IMR-90 (cell line): ENCODE measurements around the gene PON2. TPM values are rescaled to one million over a fixed set of nuclear protein-coding genes. Genes with fewer than 3 reads are reported as not detected.

ENCODE experiments used
- ATAC-seq: fragments of 200-7000 bp; cut with Tn5 transposase; 2 replicates; pipeline ENCODE4 v1.9.1; 2020; ENCODE audit warnings: low read depth, mild to moderate bottlenecking, moderate library complexity
- BruUV-seq: library from RNA; stranded (reverse); fragments of 400-500 nt; replicated peaks from 2 replicates; lab custom pipeline; 2021; lab: Mats Ljungman, UMichigan
- CTCF ChIA-PET: fragments of 300-600 bp; formaldehyde crosslinking; extraction: SDS; loops from one replicate; lab custom pipeline; 2021; ENCODE audit warnings: antibody characterized with exemption; lab: Yijun Ruan, JAX
- POLR2A ChIA-PET: fragments of 300-600 bp; sonication (Branson Sonifier 250); formaldehyde crosslinking; loops from one replicate; lab custom pipeline; 2022; ENCODE audit warnings: antibody characterized with exemption; ENCODE audit not compliant: unreplicated experiment; lab: Charles Lee
- DNase-seq: peaks from one replicate; pipeline ENCODE4 v3.0.0; 2013
- H2AFZ ChIP-seq: replicated peaks from 2 replicates; pipeline ENCODE3; 2013; ENCODE audit warnings: low read length, mild to moderate bottlenecking; ENCODE audit not compliant: poor library complexity
- H2AK5ac ChIP-seq: 2 replicates; pipeline ENCODE4 v1.6.1; 2013; ENCODE audit warnings: low read depth, low read length, inconsistent platforms
- H2AK9ac ChIP-seq: replicated peaks from 2 replicates; pipeline ENCODE3; 2013; ENCODE audit warnings: mild to moderate bottlenecking, low read depth, low read length, moderate library complexity; ENCODE audit not compliant: poor library complexity
- H2BK120ac ChIP-seq: 2 replicates; pipeline ENCODE4 v1.6.1; 2013; ENCODE audit warnings: low read depth, low read length, inconsistent platforms
- H2BK15ac ChIP-seq: 3 replicates; pipeline ENCODE4 v1.6.1; 2013; ENCODE audit warnings: low read depth, low read length, inconsistent platforms
- H2BK20ac ChIP-seq: 2 replicates; pipeline ENCODE4 v1.6.1; 2013; ENCODE audit warnings: low read depth, mild to moderate bottlenecking, inconsistent platforms, low read length, moderate library complexity
- H2BK5ac ChIP-seq: 2 replicates; pipeline ENCODE4 v1.6.1; 2013; ENCODE audit warnings: mild to moderate bottlenecking, low read depth, low read length, inconsistent platforms; ENCODE audit not compliant: poor library complexity, severe bottlenecking
- H3K14ac ChIP-seq: replicated peaks from 2 replicates; pipeline ENCODE4 v1.6.1; 2013; ENCODE audit warnings: low read depth, low read length, inconsistent platforms
- H3K18ac ChIP-seq: 2 replicates; pipeline ENCODE4 v1.6.1; 2013; ENCODE audit warnings: low read depth, low read length, control low read depth
- H3K23ac ChIP-seq: 2 replicates; pipeline ENCODE4 v1.6.1; 2013; ENCODE audit warnings: low read depth, low read length, inconsistent platforms
- H3K27ac ChIP-seq: 2 replicates; pipeline ENCODE4 v1.5.1; 2013; ENCODE audit warnings: mild to moderate bottlenecking, control low read depth, low read length; ENCODE audit not compliant: insufficient read depth
- H3K27me3 ChIP-seq: 2 replicates; pipeline ENCODE4 v1.6.1; 2013; ENCODE audit warnings: low read length; ENCODE audit not compliant: control insufficient read depth, insufficient read depth
- H3K36me3 ChIP-seq: 2 replicates; pipeline ENCODE4 v1.6.1; 2013; ENCODE audit warnings: low read length, mixed read lengths; ENCODE audit not compliant: control insufficient read depth, insufficient read depth
- H3K4ac ChIP-seq: 2 replicates; pipeline ENCODE4 v1.6.1; 2013; ENCODE audit warnings: low read depth, low read length, inconsistent platforms
- H3K4me1 ChIP-seq: 2 replicates; pipeline ENCODE4 v1.6.1; 2013; ENCODE audit warnings: low read length, mixed read lengths; ENCODE audit not compliant: control insufficient read depth, insufficient read depth
- H3K4me2 ChIP-seq: 2 replicates; pipeline ENCODE4 v1.6.1; 2013; ENCODE audit warnings: low read depth, mild to moderate bottlenecking, control low read depth, low read length, moderate library complexity
- H3K4me3 ChIP-seq: 2 replicates; pipeline ENCODE4 v1.5.1; 2013; ENCODE audit warnings: low read depth, mild to moderate bottlenecking, control low read depth, low read length, moderate library complexity; ENCODE audit not compliant: insufficient read depth
- H3K56ac ChIP-seq: 2 replicates; pipeline ENCODE4 v1.6.1; 2013; ENCODE audit warnings: low read length, inconsistent platforms; ENCODE audit not compliant: insufficient read depth; ENCODE audit errors: extremely low read depth
- H3K79me1 ChIP-seq, 2 experiments: 2 replicates each; pipeline ENCODE4 v1.6.1; 2013; ENCODE audit warnings: low read length in 2 of 2, inconsistent platforms in 1 of 2, low read depth in 1 of 2
- H3K9ac ChIP-seq: 2 replicates; pipeline ENCODE4 v1.6.1; 2013; ENCODE audit warnings: low read depth, low read length, control low read depth
- H3K9me1 ChIP-seq: 2 replicates; pipeline ENCODE4 v1.6.1; 2013; ENCODE audit warnings: low read length, inconsistent platforms; ENCODE audit not compliant: insufficient read depth
- H3K9me3 ChIP-seq: 2 replicates; pipeline ENCODE4 v1.6.1; 2013; ENCODE audit warnings: low read length; ENCODE audit not compliant: control insufficient read depth, insufficient read depth
- H4K20me1 ChIP-seq: 2 replicates; pipeline ENCODE4 v1.6.1; 2013; ENCODE audit warnings: low read length, inconsistent platforms; ENCODE audit not compliant: insufficient read depth
- H4K5ac ChIP-seq: 2 replicates; pipeline ENCODE4 v1.6.1; 2013; ENCODE audit warnings: mild to moderate bottlenecking, low read depth, low read length, control low read depth
- H4K8ac ChIP-seq, 2 experiments: 2 replicates each; pipeline ENCODE4 v1.6.1; 2013; ENCODE audit warnings: low read depth in 2 of 2, low read length in 2 of 2, control low read depth in 1 of 2, inconsistent platforms in 1 of 2
- H4K91ac ChIP-seq: 2 replicates; pipeline ENCODE4 v1.6.1; 2013; ENCODE audit warnings: low read depth, low read length, inconsistent platforms; ENCODE audit not compliant: insufficient read depth
- BHLHE40 ChIP-seq: fragments of 150-350 bp; IDR thresholded peaks from 2 replicates; pipeline ENCODE4 v1.6.1; 2016; ENCODE audit warnings: mild to moderate bottlenecking, low read depth, low read length
- CEBPB ChIP-seq: IDR thresholded peaks from 2 replicates; pipeline ENCODE4 v1.6.1; 2012; ENCODE audit warnings: low read depth, low read length, improper control_type of control experiment
- CTCF ChIP-seq: conservative IDR thresholded peaks from 2 replicates; pipeline ENCODE4 v1.5.1; 2012; ENCODE audit warnings: mild to moderate bottlenecking, low read depth, low read length, improper control_type of control experiment
- ELK1 ChIP-seq: fragments of 150-350 bp; IDR thresholded peaks from 2 replicates; pipeline ENCODE4 v1.6.1; 2016; ENCODE audit warnings: low read depth, mild to moderate bottlenecking, low read length, moderate library complexity, borderline replicate concordance
- FOS ChIP-seq: fragments of 150-350 bp; IDR thresholded peaks from 2 replicates; pipeline ENCODE4 v1.6.1; 2016; ENCODE audit warnings: low read depth, low read length
- MAFK ChIP-seq: IDR thresholded peaks from 2 replicates; pipeline ENCODE4 v1.6.1; 2012; ENCODE audit warnings: low read depth, low read length, improper control_type of control experiment
- MAZ ChIP-seq: IDR thresholded peaks from 2 replicates; pipeline ENCODE4 v1.6.1; 2012; ENCODE audit warnings: low read depth, mild to moderate bottlenecking, low read length, improper control_type of control experiment, moderate library complexity, borderline replicate concordance
- MXI1 ChIP-seq: IDR thresholded peaks from 2 replicates; pipeline ENCODE4 v1.6.1; 2012; ENCODE audit warnings: low read depth, mild to moderate bottlenecking, low read length, moderate library complexity, borderline replicate concordance
- NFE2L2 ChIP-seq: fragments of 150-350 bp; IDR thresholded peaks from 2 replicates; pipeline ENCODE4 v1.6.1; 2016; ENCODE audit warnings: low read depth, mild to moderate bottlenecking, low read length
- POLR2A ChIP-seq: IDR thresholded peaks from 2 replicates; pipeline ENCODE4 v1.6.1; 2012; ENCODE audit warnings: mild to moderate bottlenecking, low read depth, low read length
- RAD21 ChIP-seq: IDR thresholded peaks from 2 replicates; pipeline ENCODE4 v1.6.1; 2012; ENCODE audit warnings: low read length, improper control_type of control experiment
- RCOR1 ChIP-seq: IDR thresholded peaks from 2 replicates; pipeline ENCODE4 v1.6.1; 2012; ENCODE audit warnings: mild to moderate bottlenecking, low read length, improper control_type of control experiment; ENCODE audit not compliant: insufficient replicate concordance
- RFX5 ChIP-seq: IDR thresholded peaks from 2 replicates; pipeline ENCODE4 v1.8.0; 2012; ENCODE audit warnings: low read depth, mild to moderate bottlenecking, low read length, moderate library complexity
- SMC3 ChIP-seq: fragments of 150-350 bp; IDR thresholded peaks from 2 replicates; pipeline ENCODE4 v1.6.1; 2016; ENCODE audit warnings: low read depth, mild to moderate bottlenecking, antibody characterized with exemption, low read length, moderate library complexity
- USF2 ChIP-seq: fragments of 150-350 bp; IDR thresholded peaks from 2 replicates; pipeline ENCODE4 v1.6.1; 2017; ENCODE audit warnings: mild to moderate bottlenecking, antibody characterized with exemption, low read length, low read depth
- WGBS, 2 experiments: methylation state at CpG; one replicate each; pipeline versions ENCODE4 v1.1.5 to v1.1.7; 2013; ENCODE audit warnings: missing lambda C conversion rate in 2 of 2; ENCODE audit not compliant: insufficient read length in 1 of 2; ENCODE audit errors: extremely low coverage in 2 of 2; 5-methylcytosine and 5-hydroxymethylcytosine counted together
- dilution Hi-C: fragments of 300-500 bp; cut with HindIII; formaldehyde crosslinking; loops from one replicate; pipeline ENCODE4 v1.14.3; 2018; ENCODE audit warnings: low sequenced_read_pairs; ENCODE audit not compliant: unreplicated experiment
- in situ Hi-C: fragments of 300-500 bp; cut with MboI; formaldehyde crosslinking; loops from 3 replicates; pipeline ENCODE4 v1.14.3; 2019; ENCODE audit warnings: low sequenced_read_pairs, inconsistent platforms, mixed read lengths
- intact Hi-C: fragments of 100-400 bp; cut with micrococcal nuclease; formaldehyde crosslinking; loops from 2 replicates; pipeline ENCODE4 v1.10.0; 2022
- polyA plus RNA-seq, 3 experiments: library from polyadenylated mRNA; depleted of rRNA; stranded (reverse); fragments of >200 nt; gene quantifications; 2 replicates each; pipeline ENCODE4 v1.2.3, GENCODE V29; 2012; ENCODE audit warnings: low replicate concordance in 1 of 3
- total RNA-seq: library from RNA; depleted of rRNA; stranded (reverse); fragments of >200 nt; gene quantifications from 2 replicates; pipeline ENCODE4 v1.2.3, GENCODE V29; 2012

The PON2 gene
- total and polyA plus RNA-seq, 2 of the 4 experiments (the other 2 are of a cell fraction) = 36.2 to 65.7 TPM

GRCh38 chr7:95375591-95376257 is 59.1 kb downstream of the PON2 start:
- DNase-seq (no peak), ATAC-seq (no peak)
- ChIA-PET POLR2A (no interaction called here), CTCF (interaction anchor here (0.7 kb wide), 1 partner anchor 41 kb away, joined by 3 read pairs; no protein-coding TSS in a partner anchor)
- Histone ChIP-seq H3K27me3 (no peaks in the 10 kb centered on the region), H2AK5ac (no peak overlapping the region), H2BK15ac (no peak overlapping the region), H3K9ac (no peak overlapping the region), H3K14ac (no peak overlapping the region), H3K4me1 (no peaks in the 10 kb centered on the region), H3K56ac (no peak overlapping the region), H4K20me1 (no peaks in the 10 kb centered on the region), H4K5ac (no peak overlapping the region), H3K36me3 (no peaks in the 10 kb centered on the region), H4K91ac (no peak overlapping the region), H3K27ac (no peak overlapping the region), H3K18ac (no peak overlapping the region), H3K4me3 (no peak overlapping the region), H3K9me3 (no peaks in the 10 kb centered on the region), H2BK5ac (no peak overlapping the region), H2AK9ac (no peak overlapping the region), H3K4me2 (no peak overlapping the region), H3K9me1 (no peaks in the 10 kb centered on the region), H2AFZ (no peak overlapping the region), H4K8ac (no peak overlapping the region), H3K79me1 (no peaks in the 10 kb centered on the region), H2BK20ac (no peak overlapping the region), H3K4ac (no peak overlapping the region), H2BK120ac (no peak overlapping the region), H3K23ac (no peak overlapping the region)
- BruUV-seq = no TSS peak
- intact Hi-C loops (no loop called here), in situ Hi-C loops (no loop called here), dilution Hi-C loops (no loop called here)
- WGBS, 2 experiments = no CpG with 5 or more reads among the region's 2 CpGs
- TF ChIP-seq CTCF (no peak), RFX5 (no peak), SMC3 (no peak), RCOR1 (no peak), BHLHE40 (no peak), FOS (no peak), POLR2A (no peak), MAZ (no peak), ELK1 (no peak), CEBPB (no peak), MXI1 (no peak), NFE2L2 (no peak), USF2 (no peak), RAD21 (no peak), MAFK (no peak)
